GM12801 (cell line): ENCODE results near the gene KPNA6.

ENCODE experiments used
- CTCF ChIP-seq: IDR thresholded peaks from one replicate; pipeline ENCODE4 v1.5.1; 2011; ENCODE audit warnings: control low read depth; ENCODE audit not compliant: insufficient read length; ENCODE audit errors: extremely low read depth

Gene KPNA6

GRCh38 chr1:32142446-32143301, 34.8 kb downstream of the KPNA6 start:
- TF ChIP-seq CTCF = no peak

GRCh38 chr1:32144033-32144432, 36.2 kb downstream of the KPNA6 start:
- TF ChIP-seq CTCF = no peak

- TF ChIP-seq CTCF = no peak
These were observed 43.0 kb downstream of the KPNA6 start for GRCh38 chr1:32150847-32151246.

GRCh38 chr1:32151319-32151787, 43.5 kb downstream of the KPNA6 start:
- TF ChIP-seq CTCF = no peak

- TF ChIP-seq CTCF = no peak
These were observed 51.3 kb downstream of the KPNA6 start for GRCh38 chr1:32159189-32159588.

GRCh38 chr1:32163405-32163804, 55.5 kb downstream of the KPNA6 start:
- TF ChIP-seq CTCF = no peak

- no peak for TF ChIP-seq CTCF
These were observed 63.1 kb downstream of the KPNA6 start for GRCh38 chr1:32170991-32171390.
